SU-DHL-6 (cell line): Measurements from ENCODE around the gene C9orf40.

ENCODE experiments used
- H2AFZ ChIP-seq: fragments of 200-600 bp; sonication (generic); 2 replicates; pipeline ENCODE4 v1.6.1; 2014; ENCODE audit warnings: low read depth, mild to moderate bottlenecking, moderate library complexity, mixed read lengths, antibody characterized with exemption, low read length; ENCODE audit not compliant: severe bottlenecking
- H3F3A ChIP-seq: fragments of 200-600 bp; shearing (Covaris generic); 2 replicates; pipeline ENCODE4 v1.6.0; 2016; ENCODE audit warnings: antibody characterized with exemption, mild to moderate bottlenecking; ENCODE audit not compliant: insufficient read depth
- H3K27ac ChIP-seq: fragments of 200-600 bp; sonication (generic); 2 replicates; pipeline ENCODE4 v1.5.1; 2016; ENCODE audit warnings: low read depth, mild to moderate bottlenecking, low read length, moderate library complexity, mixed read lengths
- H3K27me3 ChIP-seq: fragments of 200-600 bp; sonication (generic), shearing (Covaris generic); 2 replicates; pipeline ENCODE4 v1.6.0; 2014; ENCODE audit warnings: mild to moderate bottlenecking, low read length
- H3K36me3 ChIP-seq: fragments of 200-600 bp; sonication (generic); 2 replicates; pipeline ENCODE4 v1.6.1; 2014; ENCODE audit warnings: mild to moderate bottlenecking, low read length, mixed read lengths
- H3K4me2 ChIP-seq: fragments of 300-600, 200-600 bp; shearing (Covaris generic), sonication (generic); 2 replicates; pipeline ENCODE4 v1.6.0; 2014; ENCODE audit warnings: low read length, low read depth, mild to moderate bottlenecking; ENCODE audit not compliant: poor library complexity, severe bottlenecking
- H3K4me3 ChIP-seq: fragments of 200-600 bp; sonication (generic); 2 replicates; pipeline ENCODE4 v1.5.1; 2014; ENCODE audit warnings: antibody characterized with exemption, low read length, mild to moderate bottlenecking, mixed read lengths; ENCODE audit not compliant: insufficient read depth, poor library complexity, severe bottlenecking
- H3K79me2 ChIP-seq: fragments of 200-600 bp; sonication (generic); 2 replicates; pipeline ENCODE4 v1.6.1; 2014; ENCODE audit warnings: mild to moderate bottlenecking, low read length, moderate library complexity; ENCODE audit not compliant: insufficient read depth
- H3K9ac ChIP-seq: fragments of 200-600 bp; sonication (generic); 2 replicates; pipeline ENCODE4 v1.7.0; 2014; ENCODE audit warnings: mild to moderate bottlenecking, low read length
- H3K9me2 ChIP-seq: fragments of 200-600 bp; sonication (generic); replicated peaks from 2 replicates; pipeline ENCODE4 v1.6.1; 2014; ENCODE audit warnings: low read length; ENCODE audit not compliant: insufficient read depth
- H3K9me3 ChIP-seq: fragments of 200-600 bp; sonication (generic); 2 replicates; pipeline ENCODE4 v1.6.1; 2014; ENCODE audit warnings: low read length, mixed read lengths; ENCODE audit not compliant: insufficient read depth
- H4K20me1 ChIP-seq: fragments of 200-600 bp; sonication (generic); 2 replicates; pipeline ENCODE4 v1.6.1; 2014; ENCODE audit warnings: low read depth, mild to moderate bottlenecking, antibody characterized with exemption, low read length, moderate library complexity, mixed read lengths
- CTCF ChIP-seq: fragments of 200-600 bp; sonication (generic); IDR thresholded peaks from one replicate; pipeline ENCODE4 v1.5.1; 2017; ENCODE audit warnings: antibody characterized with exemption, mild to moderate bottlenecking, low read length, moderate library complexity; ENCODE audit not compliant: insufficient read depth, poor library complexity, severe bottlenecking
- EZH2phosphoT487 ChIP-seq: fragments of 200-600 bp; sonication (generic), shearing (Covaris generic); conservative IDR thresholded peaks from 2 replicates; pipeline ENCODE4 v1.6.1; 2018; ENCODE audit warnings: mild to moderate bottlenecking, antibody characterized with exemption, low read length, moderate library complexity, mixed read lengths

The C9orf40 gene

GRCh38 chr9:74985041-74985440 is 32.3 kb upstream of the C9orf40 start:
- no peak overlapping the region for H3K27ac ChIP-seq
- H3K4me2 ChIP-seq = no peak overlapping the region
- H3K4me3 ChIP-seq = no peak overlapping the region
- H3K36me3 ChIP-seq = peaks cover 27% of the 10 kb centered on the region
- TF ChIP-seq CTCF = no peak
- H3K9me2 ChIP-seq = no peaks in the 10 kb centered on the region
- no peaks in the 10 kb centered on the region for H3F3A ChIP-seq
- H3K27me3 ChIP-seq = no peaks in the 10 kb centered on the region
- no peaks in the 10 kb centered on the region for H3K79me2 ChIP-seq
- H3K9ac ChIP-seq = no peak overlapping the region
- H3K9me3 ChIP-seq = no peaks in the 10 kb centered on the region
- no peak overlapping the region for H2AFZ ChIP-seq
- no peaks in the 10 kb centered on the region for H4K20me1 ChIP-seq

GRCh38 chr9:74983709-74984108 is 31.0 kb upstream of the C9orf40 start:
- H3F3A ChIP-seq = no peaks in the 10 kb centered on the region

GRCh38 chr9:74979844-74980243 is 27.1 kb upstream of the C9orf40 start:
- H3K9me2 ChIP-seq = no peaks in the 10 kb centered on the region

More at GRCh38 chr9:74983709-74984108, 31.0 kb upstream of the C9orf40 start:
- no peaks in the 10 kb centered on the region for H3K9me3 ChIP-seq
- no peak overlapping the region for H3K4me3 ChIP-seq
- TF ChIP-seq CTCF (no peak), EZH2phosphoT487 (no peak)
- no peak overlapping the region for H3K27ac ChIP-seq
- H3K79me2 ChIP-seq = no peaks in the 10 kb centered on the region
- H3K9ac ChIP-seq = no peak overlapping the region
- no peaks in the 10 kb centered on the region for H3K27me3 ChIP-seq
- H2AFZ ChIP-seq = no peak overlapping the region
- peaks cover 31% of the 10 kb centered on the region for H3K36me3 ChIP-seq
- no peaks in the 10 kb centered on the region for H4K20me1 ChIP-seq
- no peaks in the 10 kb centered on the region for H3K9me2 ChIP-seq
- no peak overlapping the region for H3K4me2 ChIP-seq

More at GRCh38 chr9:74979844-74980243, 27.1 kb upstream of the C9orf40 start:
- Histone ChIP-seq H3K4me3 (no peak overlapping the region), H3K27ac (no peak overlapping the region), H3K9ac (no peak overlapping the region), H3K27me3 (no peaks in the 10 kb centered on the region), H3K9me3 (no peaks in the 10 kb centered on the region), H3F3A (no peaks in the 10 kb centered on the region), H3K79me2 (no peaks in the 10 kb centered on the region), H3K4me2 (no peak overlapping the region), H3K36me3 (peaks cover 19% of the 10 kb centered on the region), H4K20me1 (no peaks in the 10 kb centered on the region), H2AFZ (no peak overlapping the region)
- TF ChIP-seq CTCF (no peak), EZH2phosphoT487 (no peak)
